HG03175 (cell line): Measurements from ENCODE around the gene SLC43A2.
A peak's percentile ranks its signal among the peaks of the same experiment; 100 is the strongest.
"Not testable (repeated sequence)": the region's sequence is repeated elsewhere in the genome, so short reads cannot be mapped to it uniquely, and the experiment has no call there.

ENCODE experiments used
- ATAC-seq: cut with Tn5 transposase; IDR thresholded peaks from one replicate; pipeline ENCODE4 v1.9.1; 2021; ENCODE audit warnings: mild to moderate bottlenecking, moderate library complexity; ENCODE audit not compliant: unreplicated experiment

Gene SLC43A2

DNA sequence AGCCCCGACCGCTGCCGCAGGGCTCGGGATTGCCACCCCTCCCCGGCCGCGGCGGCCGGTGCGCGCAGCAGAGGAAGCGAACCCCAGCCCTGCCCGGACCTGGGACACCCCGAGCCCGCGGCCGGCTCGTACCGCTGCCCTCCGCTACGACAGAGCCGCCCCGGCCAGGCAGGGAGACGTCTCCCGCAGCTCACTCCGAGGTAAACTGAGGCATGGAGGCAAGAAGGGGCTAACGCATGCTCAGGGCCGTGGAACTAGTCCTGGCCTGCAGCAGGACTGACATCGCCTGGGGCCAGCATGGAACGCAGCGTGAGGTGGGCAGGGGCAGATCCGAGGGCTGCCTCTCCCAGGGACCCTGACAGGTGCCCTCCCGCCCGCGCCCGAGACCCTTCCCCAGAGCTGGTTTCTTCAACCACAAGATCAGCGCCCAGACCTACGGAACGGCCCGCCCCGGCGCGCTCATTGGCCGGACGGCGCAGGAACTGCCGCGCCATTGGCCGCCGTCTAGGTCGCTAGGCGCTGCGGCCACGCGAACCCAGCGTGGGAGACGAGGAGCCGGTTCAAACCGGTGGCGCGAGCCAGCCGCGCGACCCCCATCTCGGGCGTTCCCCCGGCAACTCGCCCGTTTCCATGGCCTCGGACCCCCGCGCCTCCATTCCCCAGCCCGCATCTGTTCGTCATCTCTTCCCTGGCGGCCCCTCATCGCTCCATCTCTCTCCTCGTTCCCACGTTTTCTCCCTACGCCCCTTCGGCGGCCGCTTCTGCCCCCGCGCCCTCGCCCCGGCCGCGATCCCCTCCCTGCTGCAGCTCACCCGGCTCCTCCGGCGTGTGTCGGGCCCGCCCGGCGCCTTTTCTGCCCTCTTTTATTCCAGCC lies at the start of gene SLC43A2:
SLC43A2 (minus strand) TSS at position 853 of the 874 bp plus-strand sequence. CDS start 960 bp downstream, outside the sequence.
- ATAC-seq, result peak; percentile 61

DNA sequence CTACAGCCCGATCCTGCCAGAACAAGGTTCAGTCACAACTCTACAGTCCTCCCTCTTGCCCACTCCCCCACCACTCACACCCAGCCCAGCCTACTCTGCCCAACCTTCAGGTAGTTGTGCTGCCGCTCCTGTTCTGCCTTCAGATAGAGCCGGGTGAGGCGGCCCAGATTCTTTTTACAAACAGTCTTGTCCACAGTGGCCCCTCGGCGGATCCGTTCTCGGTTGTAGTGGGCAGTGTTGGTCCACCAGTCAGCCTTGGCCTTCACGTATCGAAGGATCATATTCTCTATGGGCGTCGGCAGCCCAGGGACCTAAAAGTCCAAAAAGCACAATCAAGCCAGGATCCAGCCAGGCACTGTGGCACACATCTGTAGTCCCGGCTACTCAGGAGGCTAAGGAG lies 47.8 kb upstream of the SLC43A2 start:
- ATAC-seq, result no peak

DNA sequence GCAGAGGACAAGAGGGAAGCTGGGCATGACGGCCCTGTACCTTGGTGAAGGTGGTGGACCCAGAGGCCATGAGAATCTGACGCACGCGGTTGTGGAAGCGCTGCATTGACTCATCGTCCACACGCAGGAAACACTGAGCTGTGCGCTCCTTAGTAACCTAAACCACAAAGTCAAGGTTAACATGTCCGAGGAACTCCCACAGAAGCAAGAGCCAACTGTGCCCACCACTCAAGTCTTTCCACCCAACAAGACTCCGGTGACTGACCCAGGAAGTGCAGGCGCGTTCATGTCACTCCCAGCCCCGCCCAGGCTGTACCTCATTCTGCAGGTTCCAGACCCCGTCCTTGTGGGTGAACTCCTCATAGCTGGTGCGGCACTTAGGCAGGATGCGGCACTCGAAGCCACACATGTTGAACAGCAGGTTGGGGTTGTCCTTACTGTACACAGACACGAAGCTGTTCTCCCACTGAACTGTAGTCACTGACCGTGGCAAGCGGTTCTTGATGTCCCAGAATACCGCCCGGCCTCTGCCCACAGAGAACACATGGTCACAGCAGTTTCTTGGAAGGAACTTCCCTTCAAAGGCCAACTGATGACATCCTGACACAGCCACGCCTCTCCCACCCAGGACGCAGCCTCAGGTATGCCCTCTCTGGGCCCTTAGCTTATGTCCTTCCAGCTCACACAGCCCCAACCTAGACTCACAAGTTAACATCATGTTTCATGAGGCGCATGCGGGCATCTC lies 44.6 kb upstream of the SLC43A2 start:
- ATAC-seq, result no peak

DNA sequence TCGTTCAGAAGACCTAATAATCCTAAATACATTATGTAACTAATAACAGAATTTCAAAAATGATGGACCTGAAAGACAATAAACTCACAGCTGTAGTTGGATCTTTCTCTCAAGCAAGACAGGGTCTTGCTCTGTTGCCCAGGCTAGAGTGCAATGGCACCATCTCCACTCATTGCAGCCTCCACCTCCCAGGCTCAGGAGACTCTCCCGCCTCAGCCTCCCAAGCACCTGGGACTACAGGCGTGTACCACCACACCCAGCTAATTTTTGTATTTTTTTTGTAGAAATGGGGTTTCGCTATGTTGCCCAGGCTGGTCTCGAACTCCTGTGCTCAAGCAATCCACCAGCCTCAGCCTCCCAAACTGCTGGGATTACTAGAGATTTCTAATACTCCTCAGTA lies 35.3 kb upstream of the SLC43A2 start:
- ATAC-seq, result not testable (repeated sequence)

DNA sequence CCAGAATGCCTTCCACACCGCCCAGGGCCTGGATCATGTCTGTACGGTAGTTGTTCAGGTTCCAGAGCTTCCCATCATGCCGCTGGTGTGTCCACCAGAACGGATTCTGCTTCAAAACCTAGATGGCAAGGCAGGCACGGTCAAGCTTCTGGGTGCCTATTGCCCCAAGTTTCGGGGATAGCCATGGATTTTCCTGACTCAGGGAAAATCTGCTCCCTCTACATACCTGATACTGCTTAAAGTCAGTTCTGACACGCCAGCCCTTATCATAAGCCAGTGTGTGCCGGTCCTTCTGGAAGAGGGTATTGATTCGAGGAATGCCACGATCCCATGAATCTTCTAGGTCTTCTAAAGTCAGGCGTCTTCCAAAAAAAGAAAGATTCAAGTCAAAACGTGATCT lies 32.4 kb upstream of the SLC43A2 start:
- no peak for ATAC-seq

DNA sequence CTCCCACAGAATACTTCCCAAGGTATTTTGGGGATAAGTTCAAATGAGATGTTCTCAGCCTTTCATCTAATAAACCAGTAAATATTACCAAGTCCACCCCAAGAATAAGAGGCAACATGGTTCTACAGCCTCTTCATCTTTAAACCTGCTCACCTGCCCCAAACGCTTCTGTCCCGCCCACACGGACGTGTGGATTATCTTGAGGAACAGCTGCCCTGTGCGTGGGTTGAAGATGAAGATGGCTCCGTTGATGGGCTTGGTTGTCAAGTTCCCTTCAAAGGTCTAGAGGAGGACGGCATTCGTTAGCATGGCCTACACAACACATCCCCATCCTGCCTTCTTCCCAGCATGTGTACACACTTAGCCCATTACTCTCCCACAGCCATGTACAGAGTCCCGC lies 29.5 kb upstream of the SLC43A2 start:
- ATAC-seq, result no peak

DNA sequence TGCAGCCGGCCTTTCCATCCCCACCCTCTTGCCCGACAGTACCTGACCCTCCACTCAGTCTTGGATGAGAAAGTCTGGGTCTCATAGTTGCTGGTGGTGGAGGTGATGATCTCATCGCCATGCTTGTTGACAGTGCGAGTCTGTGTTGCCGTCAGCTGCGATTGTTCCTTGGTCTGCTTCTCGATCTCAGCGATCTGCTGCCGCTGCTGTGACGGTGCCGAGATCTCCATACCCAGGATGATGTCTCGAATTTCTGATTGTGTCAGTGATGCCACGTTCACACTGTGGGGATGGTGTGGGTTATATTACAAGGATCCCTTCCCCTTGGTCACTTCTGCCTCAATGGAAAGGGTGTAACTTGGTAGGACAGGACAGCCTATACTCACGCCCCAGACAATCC lies 25.1 kb upstream of the SLC43A2 start:
- no peak for ATAC-seq

DNA sequence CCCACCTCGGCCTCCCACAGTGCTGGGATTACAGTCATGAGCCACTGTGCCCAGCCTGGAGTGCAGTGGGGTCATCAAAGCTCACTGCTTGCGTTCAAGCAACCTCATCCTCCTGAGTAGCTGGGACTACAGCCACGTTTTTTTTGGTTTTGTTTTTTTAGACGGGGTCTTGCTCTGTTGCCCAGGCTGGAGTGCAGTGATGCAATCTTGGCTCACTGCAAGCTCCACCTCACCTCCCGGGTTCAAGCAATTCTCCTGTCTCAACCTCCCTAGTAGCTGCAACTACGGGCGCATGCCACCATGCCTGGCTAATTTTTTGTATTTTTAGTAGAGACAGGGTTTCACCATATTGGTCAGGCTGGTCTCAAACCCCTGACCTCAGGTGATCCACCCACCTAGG lies 24.2 kb upstream of the SLC43A2 start:
- ATAC-seq, result not testable (repeated sequence)

DNA sequence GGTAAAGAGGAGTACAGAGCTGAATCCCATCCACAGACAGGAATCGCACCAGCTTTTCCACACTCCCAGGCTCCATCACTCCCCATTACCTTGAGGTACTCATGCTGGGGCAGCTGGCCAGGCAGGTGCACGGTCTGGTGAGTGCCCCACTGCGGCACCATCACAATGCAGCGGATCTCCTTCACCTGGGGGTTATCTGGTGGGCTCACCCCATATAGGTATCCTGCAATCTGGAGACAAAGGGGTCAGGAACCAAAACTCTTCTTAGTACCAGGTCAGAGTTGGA lies 22.9 kb upstream of the SLC43A2 start:
- no peak for ATAC-seq

DNA sequence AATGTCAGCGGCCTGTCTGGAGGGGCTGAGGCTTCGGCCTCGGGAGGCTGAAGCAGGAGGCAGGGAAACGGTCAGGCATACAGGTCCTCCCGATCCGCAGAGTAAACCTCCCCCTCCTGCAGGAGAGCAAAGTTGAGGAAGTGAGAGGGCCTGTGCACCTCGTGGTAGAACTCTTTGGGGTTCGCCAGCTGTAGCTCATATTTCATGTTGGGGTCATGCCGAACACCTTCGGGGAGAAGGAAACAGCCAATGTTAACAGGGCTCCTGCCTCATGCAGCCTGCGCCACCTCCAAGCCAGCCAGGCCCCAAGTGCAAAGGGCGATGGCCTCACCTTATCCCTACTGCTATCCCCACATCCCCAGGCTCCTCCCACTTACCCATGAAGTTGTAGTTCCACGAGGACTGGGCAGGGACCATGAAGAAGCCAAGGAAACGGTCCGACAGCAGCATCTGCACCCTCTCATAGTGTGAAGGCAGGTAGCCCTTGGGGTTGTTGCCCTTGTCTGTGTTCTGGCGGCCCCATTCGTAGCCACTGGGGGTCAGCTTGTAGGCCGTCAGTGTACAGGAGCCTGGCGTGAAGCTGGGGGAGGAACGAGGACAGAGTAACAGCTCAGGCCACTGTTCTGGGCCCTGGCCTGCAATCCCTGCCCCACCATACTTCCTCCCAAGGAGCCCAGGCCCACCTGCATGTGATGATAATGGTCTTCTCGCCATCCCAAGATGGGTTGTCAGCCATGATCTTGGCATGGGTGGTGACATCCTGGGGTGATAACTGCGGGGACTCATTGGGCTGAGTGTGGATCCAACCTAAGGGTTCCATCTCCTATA lies 22.3 kb upstream of the SLC43A2 start:
- ATAC-seq, result no peak

DNA sequence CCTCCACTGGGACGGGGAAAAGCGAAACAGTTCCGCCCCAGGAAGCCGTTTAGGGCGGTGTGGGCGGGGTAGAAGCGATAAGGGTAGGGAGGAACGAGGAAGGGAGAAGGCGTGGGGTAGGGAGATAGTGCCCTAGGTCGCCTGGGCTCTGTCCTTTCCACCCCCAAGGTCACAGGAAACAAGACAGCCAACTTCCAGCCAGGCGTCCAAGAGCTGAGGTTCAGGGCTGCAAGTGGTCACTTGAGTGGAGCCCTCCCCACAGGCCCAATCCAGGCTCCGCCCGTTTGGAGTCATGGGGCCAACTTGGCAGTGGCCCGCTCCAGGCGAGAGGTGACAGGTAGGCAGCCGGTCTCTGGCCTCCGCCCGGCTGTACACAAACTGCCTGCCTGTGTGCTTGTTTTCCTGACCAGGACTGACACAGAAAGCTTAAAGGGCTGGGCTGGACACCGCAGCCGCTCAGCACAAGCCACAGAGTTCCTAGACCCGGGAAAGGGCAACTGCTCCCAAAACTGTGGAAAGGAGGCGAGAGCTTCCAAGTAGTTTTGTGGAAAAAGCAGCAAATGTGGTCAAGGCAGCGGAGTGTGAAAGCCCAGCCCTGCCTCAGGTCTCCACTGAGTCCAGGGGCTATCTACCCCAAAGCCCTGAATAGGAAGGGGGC lies 21.3 kb upstream of the SLC43A2 start, which contains the start of gene RILP:
RILP (minus strand) TSS at position 23 of the 658 bp plus-strand sequence. CDS start 62 bp downstream, outside the sequence.
- ATAC-seq, result peak; percentile 4

DNA sequence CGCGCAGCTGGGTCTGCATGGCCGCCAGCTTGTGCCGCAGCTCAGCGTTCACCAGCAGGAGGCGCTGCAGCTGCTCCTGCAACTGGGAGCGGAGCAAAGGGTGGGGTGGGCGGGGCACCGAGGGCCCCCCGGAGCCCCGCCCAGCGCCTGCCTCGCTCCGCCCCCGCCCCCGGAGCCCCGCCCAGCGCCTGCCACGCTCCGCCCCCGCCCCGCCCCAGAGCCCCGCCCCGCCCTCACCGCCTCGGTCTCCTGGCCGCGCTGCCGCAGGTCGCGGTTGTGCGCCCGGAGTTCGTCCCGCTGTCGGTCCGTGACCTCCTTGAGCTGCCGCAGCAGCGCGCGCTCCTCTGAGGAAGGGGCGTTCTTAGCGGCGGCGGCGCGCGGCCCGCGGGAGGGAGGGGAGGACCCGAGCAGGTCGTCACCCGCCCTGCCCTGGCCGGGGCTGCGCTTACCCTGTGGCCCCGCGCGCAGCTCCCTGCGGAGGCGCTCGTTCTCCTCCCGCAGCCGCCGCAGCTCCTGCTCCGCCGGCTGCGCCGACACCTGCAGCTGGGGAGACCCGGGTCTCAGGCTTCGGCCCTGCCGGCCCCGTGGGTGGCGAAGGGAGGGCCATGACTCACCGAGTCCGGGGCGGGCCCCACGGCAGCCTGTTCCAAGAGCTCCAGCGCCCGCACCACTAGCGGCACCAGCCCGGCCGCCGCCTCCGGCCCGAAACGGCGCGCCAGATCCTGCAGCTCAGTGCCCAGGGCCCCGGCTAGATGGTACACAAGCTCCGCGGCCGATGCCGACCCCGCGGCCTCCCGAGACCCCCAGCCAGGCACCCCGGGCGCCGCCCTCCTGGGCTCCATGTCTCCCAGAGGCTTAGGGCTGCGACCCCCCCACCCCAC lies 20.6 kb upstream of the SLC43A2 start:
- peak; percentile 47 for ATAC-seq

DNA sequence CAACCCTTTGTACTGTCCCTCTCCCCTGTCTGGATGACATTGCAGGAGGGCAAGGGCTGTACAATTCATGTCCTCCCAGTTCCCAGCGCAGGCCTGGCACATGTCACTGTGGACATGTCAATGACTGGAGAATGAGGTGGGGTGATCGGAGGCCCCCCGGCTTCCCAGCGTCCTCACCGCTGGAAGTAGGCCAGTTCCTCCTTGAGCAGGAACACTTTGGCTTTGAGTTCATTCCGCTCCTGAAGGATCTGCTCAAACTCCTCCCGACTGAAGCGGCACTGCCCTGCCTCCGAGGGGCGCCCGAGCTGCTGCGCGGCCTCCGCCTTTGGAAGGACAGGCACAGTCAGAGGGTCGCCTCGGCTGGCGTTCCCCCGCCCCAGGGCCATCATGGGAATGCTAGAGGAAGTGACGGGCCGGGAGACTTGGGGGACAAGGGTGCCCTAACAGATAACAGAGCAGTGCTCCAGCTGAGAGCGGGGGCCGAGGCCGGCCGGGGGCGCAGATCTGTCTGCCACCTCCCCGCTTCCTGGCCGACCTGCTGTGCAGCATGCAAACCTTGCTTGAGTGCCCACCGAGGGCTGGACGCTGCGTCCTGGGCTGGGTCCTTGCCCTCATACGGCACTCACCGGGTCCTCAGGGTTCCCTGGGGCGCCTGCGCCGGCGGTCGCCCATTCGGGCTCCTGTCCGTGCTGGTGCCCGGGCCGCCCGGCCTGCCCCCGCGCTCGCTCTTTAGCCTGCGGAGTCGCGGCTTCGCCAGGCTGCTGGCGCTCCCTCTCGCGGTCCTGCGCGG lies 19.7 kb upstream of the SLC43A2 start:
- ATAC-seq, result peak; percentile 64

DNA sequence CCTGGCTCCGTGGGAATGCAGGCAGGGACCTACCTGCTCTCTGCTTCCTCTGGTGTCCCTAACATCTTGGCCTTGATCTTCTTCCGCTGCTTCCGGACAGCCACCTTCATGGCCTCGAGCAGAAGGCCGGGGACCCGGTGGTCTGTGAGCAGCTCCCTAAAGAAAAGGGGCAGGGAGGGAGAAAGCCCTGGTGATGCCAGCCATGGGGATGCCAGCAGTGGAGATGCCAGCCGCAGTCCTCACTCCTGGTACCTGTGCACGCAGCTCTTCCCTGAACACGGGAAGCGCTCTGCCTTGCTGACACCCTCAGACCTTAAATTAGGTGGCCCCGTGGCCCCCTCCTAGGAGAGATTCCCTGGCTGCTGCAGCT lies 19.2 kb upstream of the SLC43A2 start:
- no peak for ATAC-seq

DNA sequence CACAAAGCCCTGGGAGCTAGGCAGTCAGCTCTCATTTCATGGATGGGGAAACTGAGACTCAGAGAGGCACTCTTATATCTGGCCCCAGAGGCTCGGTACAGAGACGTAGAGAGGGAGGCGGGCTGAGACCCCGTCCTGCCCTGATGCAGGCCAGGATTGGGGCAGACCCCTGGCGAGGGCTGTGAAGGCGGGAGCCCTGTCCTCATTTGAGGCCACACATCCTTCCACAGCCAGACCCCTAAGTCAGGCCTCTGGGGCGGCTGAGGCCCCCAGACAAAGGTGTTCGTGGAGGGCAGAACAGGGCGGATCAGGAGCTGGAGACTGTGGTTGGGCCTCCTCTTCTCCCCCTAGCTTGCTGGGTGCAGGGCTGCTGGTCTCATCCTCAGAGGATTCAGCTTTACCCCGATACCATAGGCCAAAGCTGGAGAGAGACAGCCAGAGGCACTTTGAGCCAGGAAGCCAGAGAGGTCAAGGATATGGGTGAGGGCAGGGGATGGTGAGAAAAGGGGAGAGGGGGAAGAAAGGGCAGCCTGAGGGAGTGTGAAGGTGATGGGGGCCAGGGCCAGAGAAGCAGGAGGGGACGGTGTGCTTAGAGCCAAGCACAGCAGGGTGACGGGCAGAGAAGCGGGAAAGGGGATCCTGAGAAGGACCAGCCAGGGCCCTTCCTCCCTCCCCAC lies 17.7 kb upstream of the SLC43A2 start:
- no peak for ATAC-seq

DNA sequence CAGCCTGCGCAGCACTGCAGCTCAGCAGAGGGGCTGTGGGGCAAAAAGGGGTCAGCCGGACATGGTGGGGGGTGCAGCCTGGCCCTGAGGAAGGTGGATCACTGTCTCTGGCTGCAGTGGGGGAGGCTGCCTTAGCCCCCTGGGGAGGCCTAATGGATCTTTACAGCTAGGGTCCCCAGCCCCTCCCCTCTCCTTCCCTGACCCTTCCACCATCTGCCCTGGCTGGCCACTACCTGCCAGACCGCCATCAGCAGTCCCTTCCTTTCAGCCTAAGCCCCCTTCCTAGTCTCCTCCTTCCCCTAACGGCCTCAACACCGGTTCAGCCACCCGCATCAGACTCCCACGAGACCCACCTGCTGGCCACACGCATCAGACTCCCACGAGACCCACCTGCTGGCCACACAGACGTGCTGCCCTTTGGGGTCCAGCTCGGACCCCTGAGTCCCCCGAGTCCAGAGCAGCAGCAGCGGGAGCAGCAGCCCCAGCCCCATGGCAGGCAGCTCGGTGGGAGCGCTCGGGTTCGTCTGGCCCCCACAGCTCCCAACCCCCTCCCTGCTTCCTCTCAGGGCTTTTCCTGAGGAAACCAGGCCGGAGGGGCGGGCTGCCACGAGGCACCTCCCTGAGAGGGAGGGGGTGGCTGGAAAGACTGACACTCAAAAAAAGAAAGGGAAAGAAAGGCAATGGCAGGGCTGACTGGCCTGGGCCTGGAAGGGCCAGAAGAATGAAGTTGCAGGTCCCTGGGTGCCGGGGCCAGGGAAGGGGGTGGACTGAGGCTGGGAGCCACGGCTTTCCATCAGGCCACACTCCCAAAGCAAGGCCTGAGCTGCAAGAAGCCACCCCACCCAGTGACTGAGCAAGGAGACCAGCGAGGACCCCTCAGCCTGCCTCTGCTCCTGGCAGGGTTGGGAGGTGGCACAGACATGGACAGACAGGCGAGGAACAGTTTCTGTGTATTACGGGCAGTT lies 16.9 kb upstream of the SLC43A2 start, which contains the start of gene SCARF1:
SCARF1 (minus strand) TSS at position 526 of the 965 bp plus-strand sequence; CDS start at position 491, 35 bp downstream.
- no peak for ATAC-seq

DNA sequence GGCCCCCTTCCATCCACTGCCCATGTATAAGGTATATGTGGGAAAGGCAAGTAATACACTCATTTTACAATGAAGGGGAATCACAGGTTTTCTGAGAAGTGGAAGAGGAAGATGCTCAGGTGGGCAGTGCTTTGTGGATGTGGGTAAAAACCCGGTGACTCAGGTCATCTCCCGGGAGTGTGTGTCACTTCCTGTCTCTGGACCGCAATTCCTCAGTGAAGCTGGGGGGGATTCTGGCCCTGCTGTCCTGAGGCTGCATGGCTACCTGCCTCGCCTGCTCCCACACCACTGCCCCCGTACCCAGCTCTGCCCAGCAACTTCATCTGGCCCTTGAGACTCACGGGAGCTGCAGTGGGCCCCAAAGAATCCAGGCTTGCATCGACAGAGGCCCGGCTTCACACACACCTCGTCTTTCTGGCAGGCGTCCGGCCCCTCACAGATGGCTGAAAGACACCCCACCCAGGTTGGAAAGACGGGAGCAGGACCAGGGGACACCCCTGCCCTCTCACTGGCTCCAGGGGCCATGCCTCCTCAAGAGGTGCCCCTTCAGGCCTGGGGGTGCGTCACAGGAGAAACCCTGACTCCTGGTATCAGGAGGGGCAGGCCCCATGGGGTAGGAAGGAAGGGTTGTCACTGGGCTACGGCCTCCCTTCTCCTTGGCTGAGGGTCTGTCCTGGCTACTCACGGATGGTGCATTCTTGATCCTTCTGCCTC lies 16.0 kb upstream of the SLC43A2 start:
- no peak for ATAC-seq
